Measurements from ENCODE around the gene AGAP1.

Gene AGAP1

DNA sequence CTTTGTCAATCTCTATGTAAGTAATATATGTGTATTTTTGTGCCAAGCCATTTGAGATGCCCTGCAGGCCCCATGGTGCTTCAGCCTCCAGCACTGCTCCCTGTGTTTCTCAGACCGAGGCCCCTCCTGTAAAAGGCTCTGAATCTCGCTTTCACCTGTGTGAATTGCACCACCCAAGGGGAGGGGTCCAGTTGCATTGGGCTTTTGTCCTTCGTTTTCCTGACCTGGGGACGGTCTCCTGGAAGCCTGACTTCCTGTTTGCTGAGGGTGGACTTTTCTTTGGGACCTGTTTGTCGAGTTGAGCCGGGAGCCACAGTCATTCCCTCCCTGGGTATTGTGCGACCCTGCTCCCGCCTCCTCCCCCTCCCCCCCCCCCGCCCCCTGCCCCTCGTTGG, 48.9 kb downstream of the AGAP1 start:
- Mint-ChIP-seq H3K36me3 (ENCODE audit: insufficient read depth) (no peaks in the 10 kb centered on the region), H3K4me1 (peaks cover 18% of the 10 kb centered on the region), H3K27me3 (no peaks in the 10 kb centered on the region), H3K4me3 (no peak overlapping the region), H3K27ac (ENCODE audit: low read depth) (no peak overlapping the region), H3K9me3 (no peaks in the 10 kb centered on the region)
- ATAC-seq (replicated peaks; ENCODE audit: extremely low read depth, poor library complexity, severe bottlenecking) (no peak), DNase-seq (ENCODE audit: low spot score in 2 of 2) (no peak)

DNA sequence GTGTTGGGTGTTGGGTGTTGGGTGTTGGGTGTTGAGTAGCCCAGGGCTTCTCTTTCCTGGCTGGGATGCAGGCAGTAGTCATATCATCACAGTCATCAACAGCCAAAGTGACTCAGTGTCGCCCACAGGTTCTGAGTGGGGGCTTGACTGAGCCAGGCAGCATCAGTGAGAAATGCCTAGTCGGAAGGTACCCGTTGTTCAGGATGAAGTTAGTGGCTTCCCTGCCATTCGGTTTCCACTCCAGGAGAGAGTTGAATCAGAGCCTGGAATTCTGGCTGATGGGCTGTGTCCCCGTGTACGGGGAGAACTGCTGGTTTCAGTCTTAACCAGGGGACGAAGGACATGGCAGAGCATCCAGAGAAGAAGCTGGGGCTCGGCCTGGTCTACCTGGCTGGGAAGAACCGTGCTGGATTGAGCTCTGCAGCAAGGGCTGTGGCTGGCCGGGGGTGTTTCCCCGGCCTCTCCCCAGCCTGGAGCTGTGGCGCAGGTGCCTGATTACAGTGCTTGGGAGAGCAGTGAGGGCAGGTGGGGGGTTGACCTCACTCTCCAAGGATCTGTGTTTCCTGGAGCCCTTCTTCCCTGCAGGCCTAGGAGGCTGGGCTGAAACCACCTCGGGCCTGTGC, 49.4 kb downstream of the AGAP1 start:
- H3K27me3 Mint-ChIP-seq: no peaks in the 10 kb centered on the region
- no peak overlapping the region for H3K4me3 Mint-ChIP-seq
- ATAC-seq (replicated peaks; ENCODE audit: extremely low read depth, poor library complexity, severe bottlenecking): no peak
- peaks cover 18% of the 10 kb centered on the region for H3K4me1 Mint-ChIP-seq
- no peaks in the 10 kb centered on the region for H3K36me3 Mint-ChIP-seq (ENCODE audit: insufficient read depth)
- H3K27ac Mint-ChIP-seq (ENCODE audit: low read depth): no peak overlapping the region
- no peak for DNase-seq (ENCODE audit: low spot score in 2 of 2)
- no peaks in the 10 kb centered on the region for H3K9me3 Mint-ChIP-seq

DNA sequence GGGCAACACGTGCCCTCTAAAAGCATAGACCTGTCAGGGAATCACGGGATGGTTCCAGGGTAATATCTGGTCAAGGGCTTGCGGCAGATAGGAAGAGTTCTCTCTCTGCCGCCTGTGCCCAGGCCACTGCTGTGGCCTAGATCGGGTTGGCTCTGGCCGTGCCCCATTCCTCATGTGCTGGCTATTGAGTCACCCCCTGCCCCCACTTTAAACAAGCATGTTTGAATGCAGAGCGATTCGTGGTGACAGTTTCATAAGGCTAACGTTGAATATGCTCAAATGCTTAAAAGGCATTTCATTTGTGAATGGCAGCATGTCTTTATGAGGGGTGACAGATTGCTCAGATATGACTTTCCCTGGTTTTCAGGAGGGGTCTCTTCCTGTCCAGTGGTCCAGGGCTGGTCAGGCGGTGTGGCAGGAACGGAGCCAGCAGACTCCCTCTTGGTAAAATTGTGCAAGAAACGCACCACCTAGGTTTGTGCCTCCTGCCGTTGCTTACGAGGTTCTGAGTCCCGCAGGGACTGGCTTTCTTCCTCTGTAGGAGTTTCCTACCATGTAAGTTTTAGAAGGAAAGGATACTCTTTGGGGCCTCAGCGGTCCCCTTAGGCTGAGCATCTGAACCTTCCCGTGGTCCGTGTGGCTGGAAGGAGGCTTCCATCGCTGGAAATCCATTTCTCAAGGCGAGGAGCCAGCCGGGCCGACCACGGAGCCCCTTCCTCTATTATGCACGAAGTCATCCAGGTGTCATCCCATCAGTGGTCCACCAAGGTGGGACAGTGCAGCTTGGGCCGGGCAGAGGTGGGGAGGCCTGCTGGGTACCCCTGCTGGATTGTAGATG, 50.2 kb downstream of the AGAP1 start:
- Mint-ChIP-seq H3K4me1 (peaks cover 18% of the 10 kb centered on the region), H3K27me3 (no peaks in the 10 kb centered on the region), H3K9me3 (no peaks in the 10 kb centered on the region), H3K27ac (ENCODE audit: low read depth) (no peak overlapping the region), H3K4me3 (no peak overlapping the region), H3K36me3 (ENCODE audit: insufficient read depth) (no peaks in the 10 kb centered on the region)
- ATAC-seq (replicated peaks; ENCODE audit: extremely low read depth, poor library complexity, severe bottlenecking): no peak
- no peak for DNase-seq (ENCODE audit: low spot score in 2 of 2)

DNA sequence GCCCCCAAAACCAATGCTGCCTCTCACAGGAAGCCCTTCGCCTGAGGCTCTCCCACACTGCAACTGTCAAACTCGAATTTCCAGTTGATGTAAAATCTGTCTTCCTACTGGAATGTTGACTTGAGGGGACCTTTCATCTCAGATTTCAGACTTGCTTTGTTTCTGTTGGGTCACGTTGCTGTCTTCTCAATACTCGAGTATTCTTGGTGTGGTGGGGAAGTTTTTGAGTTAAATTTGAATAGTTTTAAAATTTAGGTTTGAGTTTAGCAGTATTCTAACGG, 50.8 kb downstream of the AGAP1 start:
- no peaks in the 10 kb centered on the region for H3K36me3 Mint-ChIP-seq (ENCODE audit: insufficient read depth)
- ATAC-seq (replicated peaks; ENCODE audit: extremely low read depth, poor library complexity, severe bottlenecking) (no peak), DNase-seq (ENCODE audit: low spot score in 2 of 2) (no peak)
- H3K4me3 Mint-ChIP-seq: no peak overlapping the region
- H3K27ac Mint-ChIP-seq (ENCODE audit: low read depth): no peak overlapping the region
- no peaks in the 10 kb centered on the region for H3K27me3 Mint-ChIP-seq
- H3K9me3 Mint-ChIP-seq: no peaks in the 10 kb centered on the region
- peaks cover 15% of the 10 kb centered on the region for H3K4me1 Mint-ChIP-seq

DNA sequence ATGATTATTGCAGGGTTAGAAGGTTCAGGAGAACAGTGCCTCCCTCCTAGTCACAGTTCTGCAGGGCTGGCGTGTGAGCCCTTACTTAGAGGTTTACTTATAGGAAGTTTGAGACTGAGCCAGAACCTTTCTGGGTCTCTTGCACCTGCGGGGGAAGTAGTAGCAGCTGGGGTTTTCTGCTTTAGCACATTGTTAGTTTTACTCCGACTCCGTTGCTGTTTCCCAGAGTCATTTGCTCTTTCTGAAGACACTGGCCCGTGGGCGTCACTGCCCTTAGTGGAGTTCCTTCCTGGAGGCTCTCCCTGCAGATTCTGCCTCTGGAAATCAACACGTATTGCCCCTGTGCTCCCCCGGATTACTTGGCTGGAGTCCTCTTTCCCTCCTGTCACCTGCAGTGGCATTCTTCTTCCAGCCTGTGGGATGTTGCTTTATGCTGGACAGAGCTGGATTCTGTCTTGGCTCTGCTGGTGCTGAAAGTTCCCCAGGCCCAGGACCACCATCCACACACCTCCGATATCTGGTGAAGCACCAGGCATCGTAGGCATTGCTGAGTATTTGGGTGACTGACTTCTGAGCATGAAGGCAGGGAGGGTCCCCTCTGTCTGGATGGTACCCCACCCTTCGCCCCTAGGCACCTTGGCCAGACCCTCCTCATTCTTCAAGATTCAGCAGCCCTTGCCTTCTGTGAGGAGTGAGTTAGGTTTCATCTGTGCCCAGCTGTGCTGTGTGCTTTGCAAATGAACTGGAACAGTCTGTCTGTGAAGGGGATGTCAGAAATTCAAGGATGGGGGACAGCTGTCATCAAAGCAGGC, 51.7 kb downstream of the AGAP1 start:
- DNase-seq (ENCODE audit: low spot score in 2 of 2): no peak
- Mint-ChIP-seq H3K27ac (ENCODE audit: low read depth) (no peak overlapping the region), H3K9me3 (no peaks in the 10 kb centered on the region), H3K4me1 (peaks cover 14% of the 10 kb centered on the region), H3K4me3 (no peak overlapping the region), H3K27me3 (no peaks in the 10 kb centered on the region), H3K36me3 (ENCODE audit: insufficient read depth) (no peaks in the 10 kb centered on the region)
- no peak for ATAC-seq (replicated peaks; ENCODE audit: extremely low read depth, poor library complexity, severe bottlenecking)

DNA sequence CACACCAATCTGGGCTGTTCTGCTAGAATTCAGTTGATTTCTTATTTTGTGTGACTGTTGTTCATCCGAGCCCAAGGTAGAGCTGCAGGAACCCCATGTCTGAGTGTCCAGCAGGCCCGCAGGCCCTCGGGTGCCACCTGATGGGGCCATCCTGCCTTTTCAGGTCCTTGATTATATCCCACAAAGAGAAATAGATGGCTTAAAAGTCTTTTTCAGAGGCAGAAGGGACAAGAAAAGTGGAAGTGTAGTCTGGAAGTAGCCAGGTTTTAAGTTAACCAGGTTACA, 52.2 kb downstream of the AGAP1 start:
- no peaks in the 10 kb centered on the region for H3K9me3 Mint-ChIP-seq
- peaks cover 2% of the 10 kb centered on the region for H3K36me3 Mint-ChIP-seq (ENCODE audit: insufficient read depth)
- DNase-seq (ENCODE audit: low spot score in 2 of 2) (no peak), ATAC-seq (replicated peaks; ENCODE audit: extremely low read depth, poor library complexity, severe bottlenecking) (no peak)
- H3K27me3 Mint-ChIP-seq: no peaks in the 10 kb centered on the region
- no peak overlapping the region for H3K27ac Mint-ChIP-seq (ENCODE audit: low read depth)
- no peak overlapping the region for H3K4me3 Mint-ChIP-seq
- peaks cover 14% of the 10 kb centered on the region for H3K4me1 Mint-ChIP-seq

DNA sequence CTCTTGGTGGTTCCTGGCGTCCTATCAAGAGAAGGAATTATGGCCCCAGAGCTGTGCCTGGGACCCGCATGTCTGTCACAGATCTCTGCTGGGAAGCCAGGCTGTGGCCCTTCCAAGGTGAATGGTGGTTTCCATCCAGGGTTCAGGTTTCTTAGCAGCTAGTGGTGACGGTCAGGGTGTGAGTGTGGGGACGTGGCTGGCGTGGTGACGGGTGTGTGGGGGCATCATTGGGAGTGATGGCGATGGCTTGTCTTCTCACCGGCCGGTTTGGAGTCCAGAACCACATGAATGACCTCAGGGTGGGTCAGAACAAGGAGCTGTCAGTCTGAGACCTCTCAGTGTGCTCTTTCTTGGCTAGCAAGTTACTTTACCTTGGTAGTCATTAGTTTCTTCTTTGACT, 52.6 kb downstream of the AGAP1 start:
- peaks cover 14% of the 10 kb centered on the region for H3K4me1 Mint-ChIP-seq
- no peak overlapping the region for H3K4me3 Mint-ChIP-seq
- H3K9me3 Mint-ChIP-seq: no peaks in the 10 kb centered on the region
- peaks cover 2% of the 10 kb centered on the region for H3K36me3 Mint-ChIP-seq (ENCODE audit: insufficient read depth)
- H3K27me3 Mint-ChIP-seq: no peaks in the 10 kb centered on the region
- no peak for ATAC-seq (replicated peaks; ENCODE audit: extremely low read depth, poor library complexity, severe bottlenecking)
- no peak overlapping the region for H3K27ac Mint-ChIP-seq (ENCODE audit: low read depth)
- DNase-seq (ENCODE audit: low spot score in 2 of 2): no peak

DNA sequence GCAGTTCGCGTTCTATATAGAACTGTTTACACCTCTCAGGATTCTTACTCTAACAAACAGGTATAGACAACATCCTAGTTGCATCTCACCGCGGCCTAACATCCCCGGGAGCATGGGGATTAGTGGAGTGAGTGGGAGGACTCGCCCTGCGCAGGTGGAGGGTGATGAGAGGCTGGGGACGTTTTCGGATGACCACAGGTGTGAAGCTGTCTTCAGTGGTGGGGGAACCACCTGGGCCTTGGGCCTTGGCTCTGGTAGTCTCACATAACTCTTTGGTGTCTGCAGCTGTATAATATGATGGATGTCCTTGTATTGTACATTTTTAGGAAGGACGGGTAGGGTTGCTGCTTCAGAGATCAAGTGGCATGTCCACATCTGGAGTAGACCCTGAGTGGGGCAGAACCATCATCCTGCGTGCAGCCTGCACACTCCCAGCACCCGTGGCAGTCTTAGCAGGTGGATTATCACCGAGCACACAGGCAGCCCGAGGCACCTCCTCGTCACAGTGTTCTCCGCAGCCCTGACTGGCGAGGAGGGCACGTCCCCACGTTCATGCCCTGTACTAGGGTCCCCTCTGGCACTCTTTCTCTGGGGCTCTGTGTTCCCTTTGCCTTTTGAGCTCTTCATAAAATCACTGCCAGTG, 56.0 kb downstream of the AGAP1 start:
- Mint-ChIP-seq H3K27ac (ENCODE audit: low read depth) (no peak overlapping the region), H3K4me1 (peaks cover 32% of the 10 kb centered on the region), H3K36me3 (ENCODE audit: insufficient read depth) (peaks cover 2% of the 10 kb centered on the region), H3K4me3 (no peak overlapping the region), H3K27me3 (peaks cover 13% of the 10 kb centered on the region), H3K9me3 (no peaks in the 10 kb centered on the region)
- ATAC-seq (replicated peaks; ENCODE audit: extremely low read depth, poor library complexity, severe bottlenecking) (no peak), DNase-seq (ENCODE audit: low spot score in 2 of 2) (no peak)

DNA sequence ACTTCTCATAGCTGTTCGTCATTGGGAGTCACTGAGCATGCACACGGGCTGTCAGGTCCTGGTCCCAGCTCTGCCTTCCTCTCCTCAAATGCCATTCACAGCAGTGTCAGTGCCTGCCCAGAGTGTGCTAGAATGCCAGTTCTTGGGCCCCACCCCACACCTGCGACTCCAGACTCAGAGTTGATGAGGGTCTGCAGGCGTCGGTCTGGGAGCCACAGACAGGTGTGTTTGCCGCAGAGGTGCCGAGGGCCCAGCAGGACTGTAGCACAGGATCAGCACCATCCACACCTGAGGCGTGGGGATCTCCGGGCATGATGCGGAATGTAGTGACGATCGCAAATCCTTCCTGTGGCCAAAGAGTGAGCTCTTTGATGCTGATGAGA, 56.5 kb downstream of the AGAP1 start:
- peaks cover 13% of the 10 kb centered on the region for H3K27me3 Mint-ChIP-seq
- no peak for ATAC-seq (replicated peaks; ENCODE audit: extremely low read depth, poor library complexity, severe bottlenecking)
- no peak overlapping the region for H3K4me3 Mint-ChIP-seq
- no peak for DNase-seq (ENCODE audit: low spot score in 2 of 2)
- no peaks in the 10 kb centered on the region for H3K9me3 Mint-ChIP-seq
- no peak overlapping the region for H3K27ac Mint-ChIP-seq (ENCODE audit: low read depth)
- peaks cover 2% of the 10 kb centered on the region for H3K36me3 Mint-ChIP-seq (ENCODE audit: insufficient read depth)
- peaks cover 33% of the 10 kb centered on the region for H3K4me1 Mint-ChIP-seq

DNA sequence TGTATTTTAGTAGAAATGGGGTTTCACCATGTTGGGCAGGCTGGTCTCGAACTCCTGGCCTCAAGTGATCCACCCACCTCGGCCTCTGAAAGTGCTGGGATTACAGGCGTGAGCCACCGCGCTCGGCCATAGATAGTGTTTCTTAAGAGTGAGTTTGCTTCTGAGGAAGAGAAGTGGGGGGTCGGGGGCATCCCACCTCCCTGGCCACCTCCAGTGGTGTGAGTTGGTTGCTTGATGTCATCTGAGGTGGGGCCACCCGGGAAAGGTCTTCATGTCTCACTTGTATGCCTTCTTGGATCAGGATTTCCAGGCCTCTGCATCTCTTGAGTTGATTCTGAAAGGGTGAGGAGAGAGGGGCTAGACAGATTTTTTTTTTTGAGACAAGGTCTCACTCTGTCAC, 57.1 kb downstream of the AGAP1 start:
- ATAC-seq (replicated peaks; ENCODE audit: extremely low read depth, poor library complexity, severe bottlenecking): no peak
- Mint-ChIP-seq H3K4me3 (no peak overlapping the region), H3K27ac (ENCODE audit: low read depth) (no peak overlapping the region), H3K4me1 (peaks cover 35% of the 10 kb centered on the region), H3K9me3 (no peaks in the 10 kb centered on the region), H3K36me3 (ENCODE audit: insufficient read depth) (peaks cover 2% of the 10 kb centered on the region), H3K27me3 (peaks cover 13% of the 10 kb centered on the region)
- no peak for DNase-seq (ENCODE audit: low spot score in 2 of 2)

DNA sequence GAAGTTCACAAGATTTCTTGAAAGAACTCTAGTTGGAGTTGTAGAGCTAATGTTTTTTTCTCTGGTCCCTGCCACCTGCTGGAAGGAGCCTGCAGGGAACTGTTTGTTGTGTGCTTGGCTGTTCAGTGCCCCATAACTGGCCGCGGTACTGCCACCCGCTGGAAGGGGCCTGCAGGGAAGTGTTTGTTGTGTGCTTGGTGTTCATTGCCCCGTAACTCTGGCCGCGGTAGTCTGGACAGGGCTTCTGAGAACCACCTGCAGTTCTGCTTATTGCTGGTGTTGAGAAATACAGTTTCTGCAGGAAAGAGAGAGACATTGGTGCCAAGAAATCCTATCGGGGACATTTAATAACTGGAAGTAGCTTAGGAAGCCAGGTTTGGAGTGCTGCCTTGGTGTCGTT, 58.1 kb downstream of the AGAP1 start:
- no peak overlapping the region for H3K4me3 Mint-ChIP-seq
- no peak for ATAC-seq (replicated peaks; ENCODE audit: extremely low read depth, poor library complexity, severe bottlenecking)
- H3K27ac Mint-ChIP-seq (ENCODE audit: low read depth): no peak overlapping the region
- peaks cover 28% of the 10 kb centered on the region for H3K4me1 Mint-ChIP-seq
- DNase-seq (ENCODE audit: low spot score in 2 of 2): no peak
- H3K27me3 Mint-ChIP-seq: peaks cover 13% of the 10 kb centered on the region
- peaks cover 2% of the 10 kb centered on the region for H3K36me3 Mint-ChIP-seq (ENCODE audit: insufficient read depth)
- H3K9me3 Mint-ChIP-seq: no peaks in the 10 kb centered on the region

DNA sequence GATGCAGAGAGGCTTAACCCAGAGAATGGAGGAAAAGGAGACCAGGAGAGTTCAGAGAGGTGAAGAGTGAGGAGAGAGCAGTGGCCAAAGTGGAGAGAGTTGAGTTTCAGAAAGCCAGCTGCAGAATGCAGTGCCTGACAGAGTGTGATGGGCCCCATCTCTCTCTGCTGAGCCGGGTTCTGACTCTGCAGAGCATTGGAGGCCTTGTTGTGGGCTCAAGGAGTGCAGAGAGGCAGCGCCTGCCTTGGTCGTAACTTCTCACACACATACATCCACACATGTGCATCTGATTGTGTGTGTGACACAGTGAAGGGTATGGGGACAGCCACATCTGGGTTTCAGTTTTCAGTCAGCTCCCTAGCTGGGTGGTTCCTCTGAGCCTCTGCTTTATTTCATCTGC, 58.8 kb downstream of the AGAP1 start:
- Mint-ChIP-seq H3K4me3 (no peak overlapping the region), H3K9me3 (no peaks in the 10 kb centered on the region), H3K36me3 (ENCODE audit: insufficient read depth) (peaks cover 2% of the 10 kb centered on the region), H3K27me3 (peaks cover 13% of the 10 kb centered on the region), H3K27ac (ENCODE audit: low read depth) (no peak overlapping the region), H3K4me1 (peaks cover 30% of the 10 kb centered on the region)
- ATAC-seq (replicated peaks; ENCODE audit: extremely low read depth, poor library complexity, severe bottlenecking) (no peak), DNase-seq (ENCODE audit: low spot score in 2 of 2) (no peak)

DNA sequence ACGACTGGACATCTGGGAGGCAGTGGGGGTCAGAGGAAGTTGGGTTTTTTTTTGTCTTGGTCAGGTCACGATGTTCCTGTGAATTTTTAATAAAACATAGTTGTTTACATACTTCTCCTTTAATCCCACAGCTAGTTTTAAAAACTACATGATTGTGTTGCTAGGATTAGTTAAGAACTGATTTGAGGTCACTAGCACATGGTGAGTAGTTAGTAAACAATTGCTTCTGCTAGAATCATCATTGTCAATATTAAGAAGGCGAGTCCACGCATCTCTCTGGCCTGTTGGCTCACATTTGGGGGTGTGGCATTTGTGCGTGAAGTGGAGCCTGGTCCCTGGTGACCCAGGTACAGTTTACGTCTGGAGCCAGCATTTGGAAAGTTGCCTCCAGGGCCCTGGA, 59.4 kb downstream of the AGAP1 start:
- Mint-ChIP-seq H3K27ac (ENCODE audit: low read depth) (no peak overlapping the region), H3K4me3 (no peak overlapping the region), H3K4me1 (peaks cover 36% of the 10 kb centered on the region), H3K36me3 (ENCODE audit: insufficient read depth) (peaks cover 2% of the 10 kb centered on the region), H3K27me3 (peaks cover 13% of the 10 kb centered on the region), H3K9me3 (no peaks in the 10 kb centered on the region)
- DNase-seq (ENCODE audit: low spot score in 2 of 2) (no peak), ATAC-seq (replicated peaks; ENCODE audit: extremely low read depth, poor library complexity, severe bottlenecking) (no peak)
